ENCODE data around the gene AIRE.

GRCh38 chr21:44258056-44258725, 27.5 kb upstream of the AIRE start:
- no peak for TF ChIP-seq POLR2A (IDR thresholded peaks at IDR 0.05; ENCODE audit: low read depth, low read length)
- TF ChIP-seq TAF1 (IDR thresholded peaks at IDR 0.05; ENCODE audit: low read depth, low read length): no peak
- no peak for TF ChIP-seq POLR2AphosphoS5 (IDR thresholded peaks at IDR 0.05; ENCODE audit: low read depth, low read length)
- no peak for TF ChIP-seq SPI1 (IDR thresholded peaks at IDR 0.05; ENCODE audit: low read depth, low read length)
- no peak for TF ChIP-seq POU2F2 (IDR thresholded peaks at IDR 0.05; ENCODE audit: low read depth, low read length)
- no peak for TF ChIP-seq PAX5 (IDR thresholded peaks at IDR 0.05; ENCODE audit: insufficient read depth, low read length, severe bottlenecking)

All from GM12891 (cell line).